Measurements from ENCODE around the gene ATP1A4. TPM values are rescaled to one million over a fixed set of nuclear protein-coding genes. Genes with fewer than 3 reads are reported as not detected.

Gene ATP1A4
- total and polyA plus RNA-seq, 12 donors: 0.17 to 0.96 (median 0.46) TPM; not detected in 9

DNA sequence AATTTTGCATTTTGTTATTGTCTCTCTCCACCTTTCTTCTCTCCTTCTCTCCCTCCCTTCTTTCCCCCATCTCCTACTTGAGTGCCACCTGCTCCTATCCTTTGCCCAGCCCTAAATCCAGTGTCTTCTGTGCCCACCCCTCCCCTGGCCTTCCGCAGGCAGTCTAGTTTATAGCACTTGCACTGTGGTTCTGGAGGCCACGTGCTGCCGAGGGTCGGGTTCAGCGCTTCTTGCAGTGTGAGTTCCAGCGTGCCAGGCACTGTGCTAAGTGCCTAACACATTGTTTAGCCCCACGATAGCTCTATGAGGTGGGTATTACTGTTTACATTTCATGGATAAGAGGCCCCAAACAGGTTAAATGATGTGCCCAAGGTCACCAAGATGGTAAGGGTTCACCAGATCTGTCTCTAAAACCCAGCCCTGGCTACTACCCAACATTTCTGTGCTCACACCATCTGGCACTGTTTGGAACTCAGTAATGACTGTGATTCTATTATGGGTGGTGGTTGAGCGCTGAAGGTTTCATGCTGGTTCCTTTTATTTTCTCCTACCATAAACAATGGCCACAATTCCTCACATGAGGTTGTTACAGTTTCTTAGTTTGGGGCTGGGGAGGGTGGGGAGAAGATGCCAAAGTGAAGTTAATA is 14.1 kb upstream of the ATP1A4 start:
- no peak overlapping the region for H3K27ac ChIP-seq
- no peaks in the 10 kb centered on the region for H3K4me1 ChIP-seq (replicated peaks in 1 of 2)
- no peak overlapping the region for H3K4me3 ChIP-seq
- H3K27me3 ChIP-seq: no peaks in the 10 kb centered on the region
- no peaks in the 10 kb centered on the region for H3K36me3 ChIP-seq (replicated peaks in 1 of 2)
- no peak for DNase-seq
- 90 to 95% (median 93%) methylated on average over 8 of the region's 8 CpGs for WGBS, 4 donors
- intact Hi-C loops (cut with DNase I): no loop called here
- TF ChIP-seq POLR2A (IDR thresholded peaks at IDR 0.05): no peak
- TF ChIP-seq, protein P1, sequence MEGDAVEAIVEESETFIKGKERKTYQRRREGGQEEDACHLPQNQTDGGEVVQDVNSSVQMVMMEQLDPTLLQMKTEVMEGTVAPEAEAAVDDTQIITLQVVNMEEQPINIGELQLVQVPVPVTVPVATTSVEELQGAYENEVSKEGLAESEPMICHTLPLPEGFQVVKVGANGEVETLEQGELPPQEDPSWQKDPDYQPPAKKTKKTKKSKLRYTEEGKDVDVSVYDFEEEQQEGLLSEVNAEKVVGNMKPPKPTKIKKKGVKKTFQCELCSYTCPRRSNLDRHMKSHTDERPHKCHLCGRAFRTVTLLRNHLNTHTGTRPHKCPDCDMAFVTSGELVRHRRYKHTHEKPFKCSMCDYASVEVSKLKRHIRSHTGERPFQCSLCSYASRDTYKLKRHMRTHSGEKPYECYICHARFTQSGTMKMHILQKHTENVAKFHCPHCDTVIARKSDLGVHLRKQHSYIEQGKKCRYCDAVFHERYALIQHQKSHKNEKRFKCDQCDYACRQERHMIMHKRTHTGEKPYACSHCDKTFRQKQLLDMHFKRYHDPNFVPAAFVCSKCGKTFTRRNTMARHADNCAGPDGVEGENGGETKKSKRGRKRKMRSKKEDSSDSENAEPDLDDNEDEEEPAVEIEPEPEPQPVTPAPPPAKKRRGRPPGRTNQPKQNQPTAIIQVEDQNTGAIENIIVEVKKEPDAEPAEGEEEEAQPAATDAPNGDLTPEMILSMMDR (IDR thresholded peaks at IDR 0.05): no peak
- no peaks in the 10 kb centered on the region for H3K9me3 ChIP-seq (replicated peaks in 1 of 3)

DNA sequence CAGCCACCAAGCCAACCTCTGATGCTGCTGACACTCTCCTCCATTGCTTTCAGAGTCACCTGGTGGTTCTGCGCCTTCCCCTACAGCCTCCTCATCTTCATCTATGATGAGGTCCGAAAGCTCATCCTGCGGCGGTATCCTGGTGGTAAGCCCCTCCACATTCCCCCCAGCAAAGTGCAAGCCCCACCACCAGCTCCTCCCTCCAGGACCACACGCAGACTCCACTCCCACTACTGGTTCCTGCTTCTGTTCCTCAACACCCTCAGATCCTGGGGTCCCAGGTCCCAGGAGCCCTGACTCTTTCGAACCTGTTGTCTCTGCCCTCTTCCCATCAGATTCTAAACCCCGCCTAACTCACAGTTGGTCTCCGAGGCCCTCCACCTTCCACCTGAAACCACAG is 11.6 kb upstream of the ATP1A4 start:
- Histone ChIP-seq H3K27ac (no peak overlapping the region), H3K27me3 (no peaks in the 10 kb centered on the region), H3K4me3 (no peak overlapping the region), H3K4me1 (replicated peaks in 1 of 2) (no peaks in the 10 kb centered on the region), H3K9me3 (replicated peaks in 1 of 3) (no peaks in the 10 kb centered on the region), H3K36me3 (replicated peaks in 1 of 2) (no peaks in the 10 kb centered on the region)
- no peak for DNase-seq
- WGBS, 4 donors: 88 to 92% (median 90%) methylated on average over 8 of the region's 8 CpGs
- TF ChIP-seq POLR2A (IDR thresholded peaks at IDR 0.05): no peak
- TF ChIP-seq, protein P1 (IDR thresholded peaks at IDR 0.05): no peak
- intact Hi-C loops (cut with DNase I): no loop called here

DNA sequence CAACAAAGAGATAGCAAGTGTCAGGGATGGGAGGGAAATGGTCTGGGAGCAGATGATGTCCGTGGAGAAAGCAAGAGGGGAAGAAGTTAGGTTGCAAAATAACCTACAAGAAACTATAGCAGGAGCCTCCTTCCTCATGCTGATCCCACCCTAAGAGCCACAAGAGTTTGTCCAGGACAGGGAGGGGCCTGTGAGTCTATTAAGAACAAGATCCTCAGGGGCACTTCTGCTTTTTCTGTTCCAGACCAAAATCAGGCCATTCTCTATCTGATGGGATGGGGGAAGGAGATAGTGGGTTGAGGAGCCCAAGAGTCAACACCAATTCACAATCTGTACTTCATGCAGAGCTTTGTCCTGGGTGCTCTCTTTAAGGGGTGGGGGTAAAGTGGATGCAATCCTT is 7.7 kb upstream of the ATP1A4 start:
- H3K9me3 ChIP-seq (replicated peaks in 1 of 3): no peaks in the 10 kb centered on the region
- TF ChIP-seq, protein P1 (IDR thresholded peaks at IDR 0.05): no peak

DNA sequence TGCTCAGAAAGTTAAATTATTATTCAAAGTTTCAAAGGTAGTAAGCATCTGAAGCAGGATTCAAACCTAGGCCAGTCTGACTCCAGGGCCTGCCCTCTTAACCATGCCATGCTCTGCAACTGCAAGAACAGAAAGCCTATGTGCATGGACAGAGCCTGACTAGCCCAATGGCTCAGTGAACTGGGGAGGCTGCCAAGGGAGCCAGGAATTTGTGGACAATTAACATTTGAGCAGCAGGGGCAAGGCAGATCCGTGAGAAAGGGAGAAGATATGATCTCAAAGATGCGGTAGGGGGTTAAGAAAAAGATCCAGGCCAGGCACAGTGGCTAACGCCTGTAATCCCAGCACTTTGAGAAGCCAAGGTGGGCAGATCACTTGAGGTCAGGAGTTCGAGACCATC is 6.5 kb upstream of the ATP1A4 start:
- Histone ChIP-seq H3K36me3 (replicated peaks in 1 of 2) (no peaks in the 10 kb centered on the region), H3K4me3 (no peak overlapping the region), H3K27me3 (no peaks in the 10 kb centered on the region), H3K27ac (no peak overlapping the region), H3K4me1 (replicated peaks in 1 of 2) (peaks cover 0 to 5% of the 10 kb centered on the region in 2 donors), H3K9me3 (replicated peaks in 1 of 3) (no peaks in the 10 kb centered on the region)
- TF ChIP-seq POLR2A (IDR thresholded peaks at IDR 0.05): no peak
- TF ChIP-seq, protein P1 (IDR thresholded peaks at IDR 0.05): no peak
- DNase-seq: no peak
- intact Hi-C loops (cut with DNase I): no loop called here
- 67 to 76% (median 73%) methylated on average over 4 of the region's 4 CpGs for WGBS, 4 donors

More for the DNA sequence above, 7.7 kb upstream of the ATP1A4 start:
- no peaks in the 10 kb centered on the region for H3K27me3 ChIP-seq
- H3K27ac ChIP-seq: no peak overlapping the region
- no peaks in the 10 kb centered on the region for H3K36me3 ChIP-seq (replicated peaks in 1 of 2)
- 27 to 50% (median 35%) methylated on average over 1 of the region's 1 CpG for WGBS, 4 donors
- intact Hi-C loops (cut with DNase I): no loop called here
- no peaks in the 10 kb centered on the region for H3K4me1 ChIP-seq (replicated peaks in 1 of 2)
- H3K4me3 ChIP-seq: no peak overlapping the region
- no peak for DNase-seq
